NCI-H446 (cell line): ENCODE measurements around the gene DMXL1.

ENCODE experiments used
- DNase-seq, 2 experiments: peaks; one replicate each; lab custom pipeline; 2025; lab: John Stamatoyannopoulos, UW

Gene DMXL1, protein sequence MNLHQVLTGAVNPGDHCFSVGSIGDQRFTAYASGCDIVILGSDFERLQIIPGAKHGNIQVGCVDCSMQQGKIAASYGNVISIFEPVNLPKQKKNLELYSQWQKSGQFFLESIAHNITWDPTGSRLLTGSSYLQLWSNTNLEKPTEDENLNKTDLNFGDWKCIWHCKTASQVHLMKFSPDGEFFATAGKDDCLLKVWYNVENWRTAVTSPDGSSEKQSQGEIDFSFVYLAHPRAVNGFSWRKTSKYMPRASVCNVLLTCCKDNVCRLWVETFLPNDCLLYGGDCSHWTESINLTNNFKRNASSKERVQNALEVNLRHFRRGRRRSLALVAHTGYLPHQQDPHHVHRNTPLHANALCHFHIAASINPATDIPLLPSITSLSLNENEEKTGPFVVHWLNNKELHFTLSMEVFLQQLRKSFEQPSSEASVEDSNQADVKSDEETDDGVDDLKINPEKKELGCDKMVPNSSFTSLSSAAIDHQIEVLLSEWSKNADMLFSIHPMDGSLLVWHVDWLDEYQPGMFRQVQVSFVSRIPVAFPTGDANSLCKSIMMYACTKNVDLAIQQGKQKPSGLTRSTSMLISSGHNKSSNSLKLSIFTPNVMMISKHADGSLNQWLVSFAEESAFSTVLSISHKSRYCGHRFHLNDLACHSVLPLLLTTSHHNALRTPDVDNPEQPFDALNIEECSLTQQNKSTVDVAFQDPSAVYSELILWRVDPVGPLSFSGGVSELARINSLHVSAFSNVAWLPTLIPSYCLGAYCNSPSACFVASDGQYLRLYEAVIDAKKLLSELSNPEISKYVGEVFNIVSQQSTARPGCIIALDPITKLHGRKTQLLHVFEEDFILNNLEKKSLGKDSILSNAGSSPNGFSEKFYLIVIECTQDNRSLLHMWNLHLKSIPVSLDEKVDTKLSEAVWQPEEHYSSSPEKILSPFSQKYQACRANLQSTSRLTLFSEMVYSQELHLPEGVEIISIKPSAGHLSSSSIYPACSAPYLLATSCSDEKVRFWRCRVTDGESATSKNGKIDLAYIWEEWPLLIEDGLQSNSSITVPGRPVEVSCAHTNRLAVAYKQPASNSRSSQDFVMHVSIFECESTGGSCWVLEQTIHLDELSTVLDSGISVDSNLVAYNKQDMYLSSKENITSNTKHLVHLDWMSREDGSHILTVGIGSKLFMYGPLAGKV (N-terminal part only)

DNA sequence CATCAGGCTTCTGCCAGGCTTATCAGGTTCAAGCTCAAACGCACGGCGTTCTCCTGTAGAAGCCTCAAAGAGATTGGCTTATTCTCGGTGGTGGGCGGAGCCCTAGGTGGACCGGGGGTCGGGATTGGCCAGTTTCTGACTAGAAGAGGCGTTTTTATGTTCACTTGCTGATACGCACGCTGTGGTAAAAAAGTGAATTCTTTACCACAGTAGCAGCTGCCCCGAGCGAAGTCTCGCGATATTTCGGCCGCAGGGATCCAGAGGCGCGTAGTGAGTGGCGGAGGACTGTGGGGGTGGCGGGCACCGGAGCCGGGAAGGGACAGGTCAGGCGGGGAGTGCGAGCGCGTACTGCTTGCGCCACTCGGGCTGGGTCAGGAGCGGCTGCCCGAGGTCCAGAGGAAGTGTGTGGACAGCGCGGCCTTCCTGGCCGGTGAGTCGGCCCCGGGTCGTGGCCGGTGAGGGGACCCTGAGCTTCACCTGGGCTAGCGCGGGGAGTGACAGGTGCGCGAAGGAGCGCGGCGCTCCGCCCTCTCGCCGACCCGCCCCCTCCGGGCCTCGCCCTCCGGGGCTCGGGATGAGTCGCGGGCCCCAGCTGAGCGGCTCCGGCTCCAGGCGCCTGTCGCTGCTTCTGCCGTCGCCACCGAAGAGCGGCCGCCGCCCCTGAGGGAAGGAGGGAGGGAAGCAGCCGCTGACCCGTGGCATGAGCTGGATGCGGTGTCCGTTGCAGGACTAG lies at the start of gene DMXL1:
DMXL1 (plus strand) TSS at position 260 of the 733 bp plus-strand sequence. CDS start 483 bp downstream, outside the sequence.
- DNase-seq: peak; percentile 96 to 99

DNA sequence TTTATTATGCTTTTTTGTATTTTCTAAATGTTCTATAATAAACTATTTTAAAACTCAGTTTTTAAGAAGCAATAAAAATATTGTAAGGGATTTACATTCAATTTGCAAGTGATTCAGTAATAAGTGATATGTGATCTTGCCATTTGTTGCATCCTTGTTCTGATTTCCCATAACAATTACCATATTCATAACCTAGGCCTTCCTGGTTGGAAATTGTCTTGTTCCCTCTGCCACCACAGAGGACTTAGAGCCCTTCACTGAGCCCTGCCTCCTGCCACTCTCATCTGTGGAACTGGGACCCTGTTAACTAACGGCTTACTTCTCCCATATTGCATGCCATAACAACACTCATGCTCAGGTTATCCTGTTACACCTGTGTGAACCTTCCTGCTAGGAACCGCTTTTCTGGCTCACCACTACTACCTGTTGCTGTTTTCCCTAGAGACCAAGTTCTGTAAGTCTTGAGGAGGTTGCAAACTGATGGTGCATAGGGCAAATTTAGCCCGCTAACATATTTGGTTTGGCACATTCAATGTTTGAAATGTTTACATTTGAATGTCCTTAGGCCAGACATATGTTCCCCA lies 49.6 kb upstream of the DMXL1 start:
- no peak for DNase-seq

GRCh38 chr5:119022017-119022745 lies 48.7 kb upstream of the DMXL1 start:
- peak in 1 of 2 experiments; percentile 29 for DNase-seq

- DNase-seq: no peak
These were observed 48.1 kb upstream of the DMXL1 start for GRCh38 chr5:119022773-119023172.

DNA sequence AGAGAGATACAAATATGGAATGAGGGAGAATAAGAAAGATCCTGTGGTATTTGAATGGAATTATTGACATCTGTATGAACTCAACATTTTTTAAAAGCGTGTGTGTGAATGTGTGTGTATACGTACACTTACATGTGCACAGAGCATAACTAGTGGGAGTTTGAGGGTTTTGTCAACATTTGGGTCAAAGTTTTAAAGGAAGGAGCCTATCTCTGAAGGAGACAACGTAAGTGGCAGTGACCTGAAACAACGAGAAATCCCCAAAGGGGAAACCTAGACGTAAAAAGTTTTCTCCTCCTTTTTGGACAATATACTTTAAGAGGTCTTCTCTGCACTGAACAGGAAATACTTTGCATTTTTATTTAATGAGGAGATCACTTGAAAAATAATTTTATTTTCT lies 42.3 kb upstream of the DMXL1 start:
- no peak for DNase-seq

DNA sequence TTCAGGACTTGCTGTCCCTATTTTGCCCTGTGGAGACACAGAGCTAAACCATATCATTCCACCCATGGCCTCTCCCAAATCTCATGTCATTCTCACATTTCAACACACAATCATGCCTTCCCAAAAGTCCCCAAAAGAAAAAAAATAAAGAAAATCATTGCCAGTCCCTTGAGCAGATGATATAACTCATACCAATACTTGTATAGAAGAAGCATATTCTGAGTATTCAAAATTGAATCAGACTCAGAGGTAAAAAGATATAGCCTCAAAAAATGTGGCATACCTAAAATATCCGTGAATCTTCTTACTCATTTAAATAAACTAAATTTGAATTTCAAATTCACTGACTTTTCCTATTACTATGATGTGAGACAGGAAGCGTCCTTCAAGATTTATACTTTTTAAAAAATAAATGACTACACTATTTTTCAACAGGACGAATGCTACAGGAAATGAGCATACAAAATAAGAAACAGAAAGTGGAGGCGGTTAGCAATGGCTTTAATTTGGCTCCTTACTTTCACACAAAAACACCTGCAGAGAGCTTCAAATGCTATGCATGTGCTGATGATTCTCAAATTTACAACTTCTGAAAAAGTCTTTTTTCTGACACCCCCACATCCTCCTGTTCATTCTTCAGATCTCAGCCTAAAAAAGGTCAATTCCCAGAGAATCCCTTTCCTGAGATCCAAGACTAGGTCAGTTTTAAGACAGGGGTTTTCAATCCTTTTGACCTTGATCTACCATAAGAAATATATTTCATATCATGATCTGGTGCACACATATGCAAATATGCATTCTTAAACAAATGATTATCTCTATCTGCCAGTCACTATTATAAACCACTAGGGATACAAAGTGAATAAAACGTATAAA lies 39.6 kb upstream of the DMXL1 start:
- DNase-seq: no peak

DNA sequence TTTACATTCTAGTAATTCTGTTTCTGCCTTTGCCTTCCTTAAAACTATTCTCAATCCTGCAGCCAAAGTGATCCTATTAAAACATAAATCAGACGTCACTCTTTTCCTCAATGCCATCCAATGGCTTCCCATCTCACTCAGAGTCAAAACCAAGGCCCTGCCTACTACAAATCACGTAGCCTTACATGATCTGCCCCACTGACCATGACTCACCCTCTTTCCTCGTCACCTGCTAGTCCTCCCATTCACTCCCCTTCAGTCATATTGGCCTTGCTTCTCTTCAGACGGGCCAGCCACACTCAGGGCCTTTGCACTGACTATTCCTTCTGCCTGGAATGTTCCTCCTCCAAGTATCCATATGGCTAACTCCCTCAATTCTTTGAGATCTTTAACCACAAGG lies 39.0 kb upstream of the DMXL1 start:
- no peak for DNase-seq

DNA sequence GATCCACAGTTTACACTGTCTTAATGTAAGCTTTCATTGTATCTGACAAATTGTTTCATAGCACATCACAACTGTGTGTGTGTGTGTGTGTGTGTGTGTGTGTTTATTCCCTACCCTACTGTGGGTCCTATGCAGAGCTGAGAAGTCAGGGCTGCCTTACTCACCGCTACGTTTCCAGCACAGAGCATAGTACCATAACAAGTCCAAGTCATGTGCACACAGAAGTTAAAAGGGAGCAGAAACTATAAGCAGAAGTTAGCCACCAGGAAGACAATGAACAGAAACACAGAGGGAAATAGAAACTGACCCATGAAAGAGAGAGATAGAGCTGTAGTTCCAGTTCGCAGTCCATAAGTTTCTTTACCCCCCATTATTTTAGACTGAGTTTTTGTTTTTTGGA lies 38.2 kb upstream of the DMXL1 start:
- DNase-seq: no peak

GRCh38 chr5:119033135-119033534 lies 37.8 kb upstream of the DMXL1 start:
- DNase-seq: no peak

DNA sequence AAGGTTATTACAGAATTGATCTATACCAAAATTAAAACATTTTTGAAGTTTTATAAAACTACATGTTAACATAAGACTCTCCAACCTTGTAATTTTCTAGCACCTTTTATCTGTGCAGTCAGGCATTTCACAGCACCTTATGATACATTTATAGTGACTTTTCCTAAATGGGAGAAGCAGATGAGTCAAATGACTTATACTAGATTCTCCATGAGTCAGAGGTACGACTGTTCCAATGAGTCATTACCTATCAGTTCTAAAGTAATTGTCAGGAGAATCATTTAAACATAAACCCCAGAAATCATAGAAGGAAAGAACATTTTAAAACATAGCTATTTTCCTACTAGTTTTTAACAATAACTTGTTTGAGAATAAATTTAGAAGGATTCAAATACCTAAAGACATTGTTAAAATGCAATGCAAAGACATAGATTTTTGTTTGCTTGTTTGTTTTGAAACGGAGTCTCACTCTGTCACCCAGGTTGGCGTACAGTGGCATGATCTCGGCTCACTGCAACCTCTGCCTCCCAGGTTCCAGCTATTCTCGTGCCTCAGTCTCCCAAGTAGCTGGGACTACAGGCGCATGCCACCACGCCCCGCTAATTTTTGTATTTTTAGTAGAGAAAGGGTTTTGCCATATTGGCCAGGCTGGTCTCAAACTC lies 34.7 kb upstream of the DMXL1 start:
- DNase-seq: no peak

DNA sequence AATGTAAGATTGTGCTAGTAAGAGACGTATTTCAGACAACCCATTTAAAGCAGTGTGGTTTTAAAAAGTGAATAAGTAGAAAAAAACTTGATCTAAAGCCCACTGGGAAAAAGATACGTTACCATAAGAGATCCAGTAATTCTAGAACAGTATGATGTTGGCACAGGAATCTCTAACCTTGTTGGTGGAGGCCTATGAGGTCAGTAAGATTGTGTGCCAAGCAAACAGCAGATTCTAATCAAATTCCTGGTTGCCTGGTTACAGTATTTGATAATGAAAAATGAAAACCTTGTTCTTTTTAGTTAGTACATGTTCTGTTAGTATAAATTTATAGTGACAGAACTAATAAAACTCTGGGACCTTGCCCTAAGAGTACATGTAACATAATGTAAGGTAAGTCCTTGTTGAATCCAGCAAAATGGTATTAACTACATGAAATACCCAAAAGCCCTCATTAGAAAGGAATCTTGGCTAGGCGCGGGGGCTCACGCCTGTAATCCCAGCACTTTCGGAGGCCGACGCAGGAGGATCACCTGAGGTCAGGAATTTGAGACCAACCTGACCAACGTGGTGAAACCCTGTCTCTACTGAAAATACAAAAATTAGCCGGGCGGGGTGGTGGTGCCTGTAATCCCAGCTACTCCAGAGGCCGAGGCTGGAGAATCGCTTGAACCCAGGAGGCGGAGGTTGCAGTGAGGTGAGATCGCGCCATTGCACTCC lies 33.2 kb upstream of the DMXL1 start:
- DNase-seq: no peak

DNA sequence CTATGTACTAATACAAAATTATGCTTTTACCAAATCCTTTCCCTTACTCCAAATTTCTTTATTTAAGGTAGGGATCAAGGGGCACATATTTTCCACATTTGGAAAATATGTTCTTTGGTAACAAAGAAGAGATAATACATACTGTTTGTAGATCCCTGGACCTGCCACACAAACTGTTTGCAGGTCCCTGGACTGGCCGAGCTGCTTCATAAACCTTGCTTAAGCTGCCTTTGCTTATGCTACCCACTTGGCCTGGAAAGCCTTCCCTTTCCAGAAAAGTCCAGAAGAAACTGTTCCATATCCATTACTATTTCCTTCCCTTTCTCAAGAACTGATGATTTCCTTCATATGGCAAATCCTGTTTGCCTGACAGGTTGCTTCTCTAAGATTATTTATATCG lies 22.6 kb upstream of the DMXL1 start:
- no peak for DNase-seq

DNA sequence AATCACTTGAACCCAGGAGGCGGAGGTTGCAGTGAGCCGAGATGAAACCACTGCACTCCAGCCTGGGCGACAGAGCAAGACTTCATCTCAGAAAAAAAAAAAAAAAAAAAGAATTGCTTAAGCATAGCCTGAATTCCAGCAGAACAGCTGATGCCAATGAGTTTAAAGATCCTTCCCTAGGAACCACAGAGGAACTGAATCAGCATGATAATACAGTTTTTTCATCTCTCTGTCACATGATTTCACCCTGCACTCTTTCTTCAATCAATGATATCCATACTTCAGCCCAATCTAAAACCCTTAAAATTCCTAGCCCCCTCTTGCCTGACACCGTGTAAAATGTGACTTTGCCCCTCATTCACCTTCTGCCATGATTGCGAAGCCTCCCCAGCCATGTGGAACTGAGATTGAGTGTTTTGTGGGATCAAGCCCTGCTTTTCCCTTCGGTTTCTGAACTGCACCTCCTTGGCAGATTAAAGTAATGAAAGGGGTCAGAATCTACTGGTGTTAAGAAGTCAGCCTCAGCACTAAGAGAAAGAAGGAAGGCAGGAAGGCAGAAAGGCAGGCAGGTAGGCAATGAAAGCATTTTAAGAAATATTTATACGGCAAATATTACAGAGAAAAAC lies 20.9 kb upstream of the DMXL1 start:
- DNase-seq: no peak

DNA sequence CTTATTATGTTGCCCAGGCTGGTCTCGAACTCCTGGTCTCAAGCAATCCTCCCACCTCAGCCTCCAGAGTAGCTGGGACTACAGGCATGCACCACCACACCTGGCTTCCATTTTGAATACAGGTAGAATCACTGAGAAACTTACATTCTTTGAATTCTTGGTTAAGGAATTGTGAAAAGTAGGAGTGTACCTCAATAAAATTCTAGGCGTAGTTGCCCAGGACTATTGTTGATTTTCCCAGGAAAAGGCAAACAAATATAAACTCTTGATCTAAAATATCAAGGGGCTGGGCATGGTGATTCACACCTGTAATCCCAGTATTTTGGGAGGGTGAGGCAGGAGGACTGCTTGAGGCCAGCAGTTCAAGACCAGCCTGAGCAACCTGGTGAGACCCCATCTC lies 16.8 kb upstream of the DMXL1 start:
- DNase-seq: no peak

- DNase-seq: no peak
These were observed 15.6 kb upstream of the DMXL1 start for GRCh38 chr5:119055294-119055693.

DNA sequence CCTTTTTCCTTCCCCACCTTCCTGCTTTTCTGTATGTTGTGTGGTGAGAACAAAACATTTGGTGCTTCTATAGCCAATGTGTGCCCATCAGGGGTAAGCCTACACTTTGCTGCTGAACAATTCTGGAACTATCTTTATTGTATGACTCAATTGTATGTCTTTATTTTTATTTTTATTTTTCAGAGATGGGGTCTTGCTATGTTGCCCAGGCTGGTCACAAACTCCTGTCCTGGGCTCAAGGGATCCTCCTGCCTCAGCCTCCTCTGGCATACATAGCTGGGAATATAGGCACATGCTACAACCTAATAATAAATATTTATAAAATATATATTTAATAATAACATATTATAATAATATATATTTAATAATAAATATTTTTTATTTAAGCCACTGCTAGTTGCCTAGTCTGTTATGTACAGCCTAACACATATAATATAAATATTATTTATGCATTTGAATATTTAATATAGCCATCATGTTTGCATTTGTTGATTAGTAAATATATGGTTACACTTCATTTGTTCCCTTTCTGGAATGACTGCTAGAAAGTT lies 11.8 kb upstream of the DMXL1 start:
- DNase-seq: no peak

DNA sequence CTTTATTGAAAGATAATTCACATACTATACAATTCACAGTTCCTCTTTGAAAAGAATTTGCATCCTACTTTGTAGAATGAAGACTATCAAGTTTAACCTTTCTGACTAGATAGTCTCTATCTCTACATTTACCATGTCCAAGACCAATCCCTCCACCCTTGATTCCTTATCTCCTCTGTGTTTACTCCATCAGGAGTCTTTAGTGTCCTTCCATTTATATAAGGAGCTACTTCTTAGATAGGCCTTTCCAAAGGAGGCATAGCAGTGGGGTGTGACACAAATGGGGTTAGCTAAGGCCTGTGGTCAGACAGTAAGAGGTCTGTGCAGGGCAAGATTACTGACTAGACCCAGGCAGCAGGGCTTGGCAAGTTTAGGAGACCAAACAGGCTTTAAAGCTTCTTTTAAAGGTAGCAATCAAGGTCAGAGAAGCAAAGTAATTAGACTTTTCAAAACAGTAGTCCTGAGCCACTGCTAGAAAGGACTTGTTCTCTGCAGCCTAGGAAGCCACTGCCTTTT lies 11.1 kb upstream of the DMXL1 start:
- no peak for DNase-seq
